ENCODE results near the gene CDC42EP2.

DNA sequence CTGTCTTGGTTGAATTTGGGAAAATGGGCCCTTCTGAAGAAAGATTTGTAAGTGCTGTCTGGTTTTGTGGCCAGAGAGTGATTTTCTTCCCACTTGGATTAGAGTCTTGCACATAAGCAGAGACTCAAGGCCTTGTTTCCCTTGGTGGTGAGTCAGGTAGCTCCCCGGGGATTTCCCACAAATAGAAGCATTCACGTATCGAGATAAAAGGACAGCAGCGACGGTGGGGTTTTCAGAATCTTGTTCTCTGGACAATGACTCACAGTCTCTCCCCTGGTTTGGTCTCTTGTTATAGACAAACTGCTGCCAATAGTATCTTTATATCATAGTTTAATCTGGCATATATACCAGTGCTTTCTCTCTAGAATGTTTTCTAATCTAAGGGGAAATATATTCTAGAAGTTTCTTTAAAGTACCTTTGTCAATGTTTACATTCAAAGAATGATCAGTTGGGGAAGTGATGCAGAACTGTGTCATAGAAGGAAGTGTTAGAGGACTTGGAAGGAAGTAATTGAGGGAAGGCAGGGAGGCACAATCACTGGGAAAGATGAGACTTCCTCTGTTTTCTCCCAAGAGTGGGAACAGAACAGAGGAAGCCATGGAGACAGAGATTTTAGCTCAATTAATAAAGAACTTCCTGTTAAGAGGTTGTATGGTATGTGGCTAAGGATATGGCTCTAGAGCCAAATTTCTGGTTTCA lies 34.8 kb upstream of the CDC42EP2 start:
- TF ChIP-seq, protein P1, sequence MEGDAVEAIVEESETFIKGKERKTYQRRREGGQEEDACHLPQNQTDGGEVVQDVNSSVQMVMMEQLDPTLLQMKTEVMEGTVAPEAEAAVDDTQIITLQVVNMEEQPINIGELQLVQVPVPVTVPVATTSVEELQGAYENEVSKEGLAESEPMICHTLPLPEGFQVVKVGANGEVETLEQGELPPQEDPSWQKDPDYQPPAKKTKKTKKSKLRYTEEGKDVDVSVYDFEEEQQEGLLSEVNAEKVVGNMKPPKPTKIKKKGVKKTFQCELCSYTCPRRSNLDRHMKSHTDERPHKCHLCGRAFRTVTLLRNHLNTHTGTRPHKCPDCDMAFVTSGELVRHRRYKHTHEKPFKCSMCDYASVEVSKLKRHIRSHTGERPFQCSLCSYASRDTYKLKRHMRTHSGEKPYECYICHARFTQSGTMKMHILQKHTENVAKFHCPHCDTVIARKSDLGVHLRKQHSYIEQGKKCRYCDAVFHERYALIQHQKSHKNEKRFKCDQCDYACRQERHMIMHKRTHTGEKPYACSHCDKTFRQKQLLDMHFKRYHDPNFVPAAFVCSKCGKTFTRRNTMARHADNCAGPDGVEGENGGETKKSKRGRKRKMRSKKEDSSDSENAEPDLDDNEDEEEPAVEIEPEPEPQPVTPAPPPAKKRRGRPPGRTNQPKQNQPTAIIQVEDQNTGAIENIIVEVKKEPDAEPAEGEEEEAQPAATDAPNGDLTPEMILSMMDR (IDR thresholded peaks at IDR 0.05) = no peak
- TF ChIP-seq POLR2A (IDR thresholded peaks at IDR 0.05) (no peak), EP300 (IDR thresholded peaks at IDR 0.05) (no peak)

Data from gastroesophageal sphincter (tissue), 3 donors.